HEK293 (cell line): ENCODE measurements around the gene SULT1A4.
"Not testable (repeated sequence)": the region's sequence is repeated elsewhere in the genome, so short reads cannot be mapped to it uniquely, and the experiment has no call there.

ENCODE experiments used
- ZFP3 ChIP-seq: fragments of 450-650 bp; formaldehyde crosslinking; IDR thresholded peaks from 2 replicates; pipeline ENCODE4 v1.5.1; 2016; ENCODE audit warnings: low read depth, missing biosample characterization, missing genetic modification characterization
- ZNF138 ChIP-seq: fragments of 450-650 bp; formaldehyde crosslinking; IDR thresholded peaks from 2 replicates; pipeline ENCODE4 v1.5.1; 2016; ENCODE audit warnings: missing biosample characterization, missing genetic modification characterization, borderline replicate concordance
- ZNF292 ChIP-seq: fragments of 450-650 bp; formaldehyde crosslinking; IDR thresholded peaks from 2 replicates; pipeline ENCODE4 v1.5.1; 2016; ENCODE audit warnings: low read depth, missing biosample characterization, missing genetic modification characterization, borderline replicate concordance
- ZNF548 ChIP-seq: fragments of 450-650 bp; formaldehyde crosslinking; IDR thresholded peaks from 2 replicates; pipeline ENCODE4 v1.5.1; 2016; ENCODE audit warnings: missing biosample characterization, missing genetic modification characterization
- ZNF623 ChIP-seq: fragments of 450-650 bp; formaldehyde crosslinking; IDR thresholded peaks from 2 replicates; pipeline ENCODE4 v1.5.1; 2016; ENCODE audit warnings: missing biosample characterization, missing genetic modification characterization
- TF ChIP-seq, protein P1 (sequence below): fragments of 450-650 bp; formaldehyde crosslinking; IDR thresholded peaks from 2 replicates; pipeline ENCODE4 v1.5.1; 2016; ENCODE audit warnings: missing biosample characterization, missing genetic modification characterization

GRCh38 chr16:29482276-29482675 is 22.6 kb downstream of the SULT1A4 start:
- not testable (repeated sequence) for TF ChIP-seq ZNF138, ZFP3, ZNF623, ZNF292, ZNF548 (tag by site-specific recombination)
- TF ChIP-seq, protein P1, sequence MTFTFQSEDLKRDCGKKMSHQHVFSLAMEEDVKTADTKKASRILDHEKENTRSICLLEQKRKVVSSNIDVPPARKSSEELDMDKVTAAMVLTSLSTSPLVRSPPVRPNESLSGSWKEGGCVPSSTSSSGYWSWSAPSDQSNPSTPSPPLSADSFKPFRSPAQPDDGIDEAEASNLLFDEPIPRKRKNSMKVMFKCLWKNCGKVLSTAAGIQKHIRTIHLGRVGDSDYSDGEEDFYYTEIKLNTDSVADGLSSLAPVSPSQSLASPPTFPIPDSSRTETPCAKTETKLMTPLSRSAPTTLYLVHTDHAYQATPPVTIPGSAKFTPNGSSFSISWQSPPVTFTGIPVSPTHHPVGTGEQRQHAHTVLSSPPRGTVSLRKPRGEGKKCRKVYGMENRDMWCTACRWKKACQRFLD (tag by site-specific recombination), result not testable (repeated sequence)
